Measurements from ENCODE around the gene TMEM250. TPM values are rescaled to one million over a fixed set of nuclear protein-coding genes. Genes with fewer than 3 reads are reported as not detected.
"Not testable (repeated sequence)": the region's sequence is repeated elsewhere in the genome, so short reads cannot be mapped to it uniquely, and the experiment has no call there.

Gene TMEM250
- total and polyA plus RNA-seq, 2 donors, result 13.6 to 43.1 TPM

DNA sequence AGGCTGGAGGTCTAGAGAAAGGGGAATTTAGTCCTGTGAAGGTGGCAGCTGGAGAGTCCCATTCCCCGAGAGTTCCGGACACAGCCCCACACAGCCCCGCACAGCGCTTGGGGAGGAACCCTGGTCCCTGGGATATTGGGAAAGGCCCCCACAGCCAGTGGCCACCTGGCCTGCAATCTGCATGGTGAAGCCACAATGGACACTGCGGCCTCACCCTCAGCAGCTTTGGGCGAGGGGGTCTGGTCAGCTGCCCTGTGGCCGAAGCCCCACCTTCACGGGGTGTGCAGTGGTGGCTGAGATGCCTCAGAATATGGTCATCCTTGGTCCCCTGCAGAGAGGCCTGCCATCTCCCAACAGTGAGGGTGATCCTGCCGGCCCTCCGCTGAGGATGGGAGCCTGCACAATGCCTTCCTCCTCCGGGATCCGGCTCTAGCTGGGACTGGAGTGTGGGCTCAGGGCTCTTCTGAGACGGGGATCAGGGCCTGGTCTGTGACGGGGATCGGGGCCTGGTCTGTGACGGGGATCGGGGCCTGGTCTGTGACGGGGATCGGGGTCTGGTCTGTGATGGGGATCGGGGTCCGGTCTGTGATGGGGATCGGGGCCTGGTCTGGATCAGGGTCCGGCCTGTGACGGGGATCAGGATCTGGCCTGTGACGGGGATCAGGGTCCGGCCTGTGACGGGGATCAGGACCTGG, 33.3 kb upstream of the TMEM250 start:
- no peaks in the 10 kb centered on the region for H3K36me3 ChIP-seq (ENCODE audit: insufficient read depth)
- no peak overlapping the region for H3K27ac ChIP-seq (ENCODE audit: low read depth)
- H3K4me1 ChIP-seq (ENCODE audit: insufficient read depth), result no peaks in the 10 kb centered on the region
- H3K4me3 ChIP-seq (ENCODE audit: low read depth, low read length), result no peak overlapping the region
- no peak for DNase-seq (ENCODE audit: extremely low spot score)
- 90% methylated on average over 27 of the region's 27 CpGs for WGBS

DNA sequence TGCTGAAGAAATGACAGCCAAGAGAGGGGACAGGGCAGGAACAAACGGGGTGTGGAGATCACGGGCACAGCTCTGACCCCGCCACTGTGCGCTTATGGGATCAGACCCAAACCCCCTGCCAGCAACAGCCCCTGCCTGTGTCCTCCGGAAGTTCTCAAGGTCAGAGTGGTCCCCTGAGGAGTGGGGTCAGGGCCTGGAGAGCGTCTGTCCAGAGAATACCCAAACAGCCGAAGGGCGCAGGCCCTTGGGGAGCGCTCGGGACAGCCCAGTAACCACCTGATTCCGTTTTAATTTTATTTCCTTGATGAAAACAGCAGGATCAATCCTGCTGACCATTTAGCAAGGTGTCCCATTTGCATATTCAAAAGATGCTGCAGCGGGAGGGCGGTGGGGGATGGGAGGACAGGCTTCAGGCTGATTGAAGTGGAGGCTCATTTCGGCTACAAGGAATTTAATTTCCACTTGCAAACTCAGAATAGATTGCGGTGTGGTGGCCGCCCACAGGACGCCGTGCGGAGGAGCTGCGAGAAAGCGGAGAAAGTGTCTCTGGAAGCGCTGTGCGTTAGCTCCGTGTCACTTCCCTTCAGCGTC, 32.6 kb upstream of the TMEM250 start:
- 47% methylated on average over 25 of the region's 25 CpGs for WGBS

DNA sequence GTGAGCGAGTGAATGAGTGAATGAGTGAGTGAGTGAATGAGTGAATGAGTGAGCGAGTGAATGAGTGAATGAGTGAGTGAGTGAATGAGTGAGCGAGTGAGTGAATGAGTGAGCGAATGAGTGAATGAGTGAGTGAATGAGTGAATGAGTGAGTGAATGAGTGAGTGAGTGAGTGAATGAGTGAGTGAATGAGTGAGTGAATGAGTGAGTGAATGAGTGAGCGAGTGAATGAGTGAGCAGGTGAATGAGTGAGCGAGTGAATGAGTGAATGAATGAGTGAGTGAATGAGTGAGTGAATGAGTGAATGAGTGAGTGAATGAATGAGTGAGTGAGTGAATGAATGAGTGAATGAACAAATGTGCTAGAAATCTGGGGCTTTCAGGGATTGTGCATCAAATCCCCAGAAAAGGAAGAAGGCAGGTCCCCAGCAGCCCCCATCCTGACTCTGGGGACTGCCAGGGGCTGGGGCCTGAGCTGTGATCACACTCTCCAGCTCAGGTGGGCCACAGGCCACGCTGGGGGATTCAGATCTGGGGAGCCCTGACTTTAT, 32.1 kb upstream of the TMEM250 start:
- not testable (repeated sequence) for H3K27ac ChIP-seq (ENCODE audit: low read depth); H3K4me3 ChIP-seq (ENCODE audit: low read depth, low read length); DNase-seq (ENCODE audit: extremely low spot score); H3K4me1 ChIP-seq (ENCODE audit: insufficient read depth); H3K36me3 ChIP-seq (ENCODE audit: insufficient read depth)
- 85% methylated on average over 7 of the region's 7 CpGs for WGBS

More for the DNA sequence above, 32.6 kb upstream of the TMEM250 start:
- Histone ChIP-seq H3K4me3 (ENCODE audit: low read depth, low read length) (no peak overlapping the region), H3K4me1 (ENCODE audit: insufficient read depth) (no peaks in the 10 kb centered on the region), H3K36me3 (ENCODE audit: insufficient read depth) (no peaks in the 10 kb centered on the region), H3K27ac (ENCODE audit: low read depth) (no peak overlapping the region)
- no peak for DNase-seq (ENCODE audit: extremely low spot score)

DNA sequence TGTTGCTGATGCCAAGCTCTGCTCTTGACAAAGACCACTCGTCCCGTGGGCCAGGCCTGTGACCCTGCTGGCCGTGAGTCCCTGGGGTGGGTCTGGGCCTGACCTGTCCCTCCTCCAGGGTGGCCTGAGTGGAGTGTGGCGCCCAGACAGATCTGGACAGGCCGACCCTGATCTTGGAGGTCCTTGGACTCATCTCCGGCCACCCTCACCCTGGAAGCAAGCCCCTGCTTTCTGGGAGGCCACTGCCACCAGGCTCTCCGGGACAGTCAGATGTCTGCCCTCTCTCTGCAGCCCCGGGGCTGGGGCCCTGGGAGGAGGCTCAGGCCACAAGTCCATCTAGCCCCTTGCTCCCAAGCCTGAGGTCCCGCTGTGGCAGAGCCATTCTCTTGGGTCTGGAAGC, 31.2 kb upstream of the TMEM250 start:
- DNase-seq (ENCODE audit: extremely low spot score), result no peak
- no peak overlapping the region for H3K27ac ChIP-seq (ENCODE audit: low read depth)
- H3K36me3 ChIP-seq (ENCODE audit: insufficient read depth), result no peaks in the 10 kb centered on the region
- WGBS, result 88% methylated on average over 9 of the region's 9 CpGs
- H3K4me3 ChIP-seq (ENCODE audit: low read depth, low read length), result no peak overlapping the region
- H3K4me1 ChIP-seq (ENCODE audit: insufficient read depth), result no peaks in the 10 kb centered on the region

DNA sequence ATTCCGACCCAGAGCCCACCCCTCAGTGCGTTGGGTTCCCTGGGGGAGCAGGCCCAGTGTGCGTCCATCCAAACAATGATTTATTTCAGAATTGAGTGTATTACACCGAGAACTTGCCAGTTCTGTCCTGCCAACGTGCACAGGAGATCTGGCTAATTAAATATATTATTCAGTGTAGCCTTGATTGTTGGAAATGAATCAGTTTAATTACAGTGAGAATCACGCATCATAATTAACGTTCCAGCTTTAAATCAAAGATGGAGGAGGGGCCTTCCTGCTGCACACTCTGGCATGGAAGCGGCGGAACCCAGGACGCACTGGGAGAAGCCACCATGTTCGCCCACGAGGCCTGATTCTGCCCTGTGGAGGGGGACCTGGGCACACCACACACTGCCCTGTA, 30.7 kb upstream of the TMEM250 start:
- Histone ChIP-seq H3K36me3 (ENCODE audit: insufficient read depth) (no peaks in the 10 kb centered on the region), H3K4me1 (ENCODE audit: insufficient read depth) (no peaks in the 10 kb centered on the region), H3K4me3 (ENCODE audit: low read depth, low read length) (no peak overlapping the region), H3K27ac (ENCODE audit: low read depth) (no peak overlapping the region)
- WGBS, result 86% methylated on average over 12 of the region's 12 CpGs
- no peak for DNase-seq (ENCODE audit: extremely low spot score)

DNA sequence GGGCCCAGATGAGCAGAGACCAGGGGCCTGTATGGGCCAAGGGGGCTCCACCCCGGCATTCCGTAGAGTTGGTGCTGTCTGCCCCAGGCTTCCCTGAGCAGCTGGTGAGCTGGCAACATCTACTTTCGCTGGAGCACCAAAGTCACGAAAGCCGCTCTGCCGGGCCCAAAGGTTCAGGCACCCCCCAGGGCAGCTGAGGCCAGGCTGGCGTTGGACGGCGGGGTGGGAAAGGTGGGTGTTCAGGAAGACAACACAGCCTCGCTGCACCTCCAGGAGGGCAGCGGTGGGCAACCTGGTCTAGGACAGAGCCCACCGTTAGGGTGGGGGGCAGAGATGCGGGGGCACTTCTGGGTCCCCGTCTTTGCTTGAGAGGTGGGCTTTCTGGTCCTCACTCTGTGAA, 30.1 kb upstream of the TMEM250 start:
- WGBS, result 81% methylated on average over 14 of the region's 14 CpGs
- DNase-seq (ENCODE audit: extremely low spot score), result no peak

DNA sequence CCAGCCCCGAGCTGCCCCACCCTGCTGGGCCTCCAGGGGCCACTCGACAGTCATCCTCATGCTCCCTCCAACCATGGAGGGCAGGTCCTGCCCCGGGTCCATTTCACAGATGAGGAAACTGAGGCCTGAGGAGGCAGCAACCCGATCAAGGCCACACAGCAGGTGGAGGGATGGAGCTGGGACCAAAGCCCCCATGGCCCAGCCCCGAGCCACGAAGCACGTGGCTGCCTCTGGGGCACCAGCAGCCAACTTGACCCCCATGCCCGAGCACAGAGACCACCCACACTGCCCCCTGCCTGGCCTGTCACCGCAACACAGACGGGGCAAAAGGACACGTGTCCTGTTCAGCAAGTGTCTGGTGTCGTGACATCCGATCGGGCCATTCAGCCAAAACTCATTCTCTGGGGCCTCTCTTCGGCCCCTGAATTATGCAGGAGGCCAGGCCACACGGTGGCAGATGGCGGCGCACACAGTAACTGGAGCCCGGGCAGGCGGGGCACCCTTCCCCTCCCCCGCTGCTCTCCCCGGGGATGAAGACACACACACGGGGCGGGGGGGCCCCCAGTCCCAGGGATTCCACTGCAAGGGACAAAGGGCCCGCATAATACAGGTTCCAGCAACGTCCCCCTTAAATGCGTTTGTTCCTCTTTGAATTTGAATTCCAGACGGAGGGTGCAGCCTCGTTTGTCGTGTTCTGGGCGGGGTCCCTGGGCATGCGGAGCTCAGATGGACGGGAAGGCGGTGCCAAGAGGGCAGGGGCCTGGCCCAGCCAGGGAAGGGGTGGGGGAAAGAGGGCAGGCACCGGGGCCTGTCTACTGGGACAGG, 29.4 kb upstream of the TMEM250 start:
- no peak overlapping the region for H3K4me3 ChIP-seq (ENCODE audit: low read depth, low read length)
- no peaks in the 10 kb centered on the region for H3K36me3 ChIP-seq (ENCODE audit: insufficient read depth)
- H3K27ac ChIP-seq (ENCODE audit: low read depth), result no peak overlapping the region
- 27% methylated on average over 35 of the region's 35 CpGs for WGBS
- no peak for DNase-seq (ENCODE audit: extremely low spot score)
- no peaks in the 10 kb centered on the region for H3K4me1 ChIP-seq (ENCODE audit: insufficient read depth)

More for the DNA sequence above, 30.1 kb upstream of the TMEM250 start:
- H3K4me3 ChIP-seq (ENCODE audit: low read depth, low read length), result no peak overlapping the region
- H3K27ac ChIP-seq (ENCODE audit: low read depth), result no peak overlapping the region
- H3K36me3 ChIP-seq (ENCODE audit: insufficient read depth), result no peaks in the 10 kb centered on the region
- no peaks in the 10 kb centered on the region for H3K4me1 ChIP-seq (ENCODE audit: insufficient read depth)

DNA sequence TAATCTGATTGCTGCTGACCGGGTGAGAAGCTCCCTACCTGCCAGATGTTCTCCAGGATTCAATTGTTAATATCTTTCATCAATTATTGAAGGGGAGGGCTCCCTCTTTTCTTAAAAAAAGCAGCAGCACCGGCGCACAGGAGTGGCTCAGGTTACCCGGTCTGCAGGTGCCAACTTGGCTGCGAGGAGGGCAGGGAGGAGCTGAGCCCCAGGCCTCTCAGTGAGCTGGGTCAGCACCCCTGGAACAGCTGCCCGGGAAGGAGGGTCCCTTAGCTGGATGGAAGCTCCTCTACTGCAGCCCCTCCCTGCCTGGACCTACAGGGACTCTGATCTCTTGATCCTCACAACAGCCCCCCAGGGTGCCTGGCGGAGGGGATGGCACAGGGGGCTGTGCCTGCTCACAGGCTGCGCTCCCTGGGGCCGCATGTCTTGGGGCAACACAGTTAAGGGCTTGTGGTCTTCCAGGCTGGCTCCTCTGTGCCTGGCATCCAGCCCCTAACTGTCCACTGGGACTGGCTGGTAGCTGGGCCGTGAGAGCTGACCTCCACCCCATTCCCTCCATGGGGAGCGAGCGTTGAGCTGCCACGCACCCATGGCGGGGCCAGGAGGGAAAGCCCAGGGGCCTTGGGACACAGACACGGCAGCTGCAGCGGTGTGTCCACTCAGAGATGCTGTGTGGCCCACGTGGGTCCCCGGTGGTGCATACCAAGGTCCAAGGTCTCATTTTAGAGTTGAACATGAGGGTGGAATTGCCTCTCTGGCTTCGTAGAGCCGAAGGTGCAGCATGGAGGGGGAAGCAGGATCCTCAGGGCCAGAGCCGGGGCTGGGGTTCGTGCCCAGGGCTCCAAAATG, 28.6 kb upstream of the TMEM250 start:
- Histone ChIP-seq H3K4me1 (ENCODE audit: insufficient read depth) (no peaks in the 10 kb centered on the region), H3K36me3 (ENCODE audit: insufficient read depth) (no peaks in the 10 kb centered on the region), H3K27ac (ENCODE audit: low read depth) (no peak overlapping the region), H3K4me3 (ENCODE audit: low read depth, low read length) (no peak overlapping the region)
- no peak for DNase-seq (ENCODE audit: extremely low spot score)
- 72% methylated on average over 22 of the region's 22 CpGs for WGBS

DNA sequence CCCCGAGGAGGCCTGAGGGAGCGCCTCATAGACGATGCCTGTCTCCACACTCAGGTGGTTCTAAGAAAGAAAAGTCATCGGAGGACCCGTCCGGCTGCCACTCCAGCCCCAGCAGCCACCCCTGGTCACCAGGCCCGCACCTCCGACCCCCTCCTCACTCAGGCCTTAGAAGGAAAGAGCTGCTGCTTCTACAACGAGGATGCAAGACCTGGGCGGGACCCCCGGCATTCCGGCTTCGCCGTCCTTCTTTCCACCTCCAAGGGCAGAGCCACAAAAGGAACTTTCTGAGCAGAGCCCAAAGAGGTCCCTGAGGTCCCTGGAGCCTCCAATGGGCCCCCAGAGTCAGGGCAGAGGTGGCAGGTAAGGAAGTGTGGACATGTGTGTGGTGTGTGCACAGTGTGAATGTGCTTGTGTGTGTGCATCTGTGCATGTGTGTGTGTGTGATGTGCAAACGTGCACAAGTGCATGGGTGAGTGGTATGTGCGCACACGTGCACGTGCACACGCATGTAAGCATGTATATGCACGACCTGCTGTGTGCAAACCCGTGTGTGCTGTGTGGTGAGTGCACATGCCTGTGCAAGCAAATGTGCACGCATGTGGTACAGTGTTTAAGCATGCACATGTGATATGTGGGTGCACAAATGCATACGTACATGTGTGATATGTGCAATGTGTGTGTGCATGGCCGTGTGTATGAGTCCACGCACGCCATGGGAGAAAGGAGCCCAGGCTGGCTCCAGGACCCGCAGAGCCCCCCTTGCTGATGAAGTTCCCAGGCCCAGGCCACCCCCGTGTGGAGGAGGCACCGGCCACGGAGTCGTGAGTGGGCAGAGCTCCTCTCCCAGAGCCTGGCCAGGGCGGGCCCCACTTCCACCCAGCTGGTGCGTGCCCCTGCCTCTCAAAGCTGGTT, 27.7 kb upstream of the TMEM250 start:
- WGBS, result 77% methylated on average over 33 of the region's 33 CpGs
- no peak for DNase-seq (ENCODE audit: extremely low spot score)
- H3K27ac ChIP-seq (ENCODE audit: low read depth), result no peak overlapping the region
- H3K36me3 ChIP-seq (ENCODE audit: insufficient read depth), result no peaks in the 10 kb centered on the region
- H3K4me3 ChIP-seq (ENCODE audit: low read depth, low read length), result no peak overlapping the region
- no peaks in the 10 kb centered on the region for H3K4me1 ChIP-seq (ENCODE audit: insufficient read depth)

DNA sequence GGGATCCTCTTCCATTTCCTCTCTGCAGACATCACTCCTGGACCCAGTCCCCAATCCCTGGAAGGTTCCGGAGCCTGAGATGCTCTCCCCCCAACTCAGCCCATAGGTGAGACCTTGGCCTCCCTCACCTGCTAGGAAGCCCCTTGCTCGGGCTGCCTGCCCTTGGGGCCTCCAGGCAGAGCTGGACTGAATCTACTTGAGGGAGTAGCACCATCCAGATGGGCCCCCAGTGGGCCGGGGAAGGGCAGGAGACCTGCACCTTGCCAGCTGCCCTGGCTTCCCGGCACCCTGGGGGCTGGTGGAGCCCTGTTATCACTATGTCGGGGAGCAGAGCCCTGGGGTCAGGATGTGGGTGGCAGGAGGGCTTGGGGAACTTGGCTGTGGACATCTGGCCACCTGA, 26.9 kb upstream of the TMEM250 start:
- Histone ChIP-seq H3K36me3 (ENCODE audit: insufficient read depth) (no peaks in the 10 kb centered on the region), H3K27ac (ENCODE audit: low read depth) (no peak overlapping the region), H3K4me3 (ENCODE audit: low read depth, low read length) (no peak overlapping the region), H3K4me1 (ENCODE audit: insufficient read depth) (no peaks in the 10 kb centered on the region)
- 62% methylated on average over 5 of the region's 5 CpGs for WGBS
- DNase-seq (ENCODE audit: extremely low spot score), result no peak

DNA sequence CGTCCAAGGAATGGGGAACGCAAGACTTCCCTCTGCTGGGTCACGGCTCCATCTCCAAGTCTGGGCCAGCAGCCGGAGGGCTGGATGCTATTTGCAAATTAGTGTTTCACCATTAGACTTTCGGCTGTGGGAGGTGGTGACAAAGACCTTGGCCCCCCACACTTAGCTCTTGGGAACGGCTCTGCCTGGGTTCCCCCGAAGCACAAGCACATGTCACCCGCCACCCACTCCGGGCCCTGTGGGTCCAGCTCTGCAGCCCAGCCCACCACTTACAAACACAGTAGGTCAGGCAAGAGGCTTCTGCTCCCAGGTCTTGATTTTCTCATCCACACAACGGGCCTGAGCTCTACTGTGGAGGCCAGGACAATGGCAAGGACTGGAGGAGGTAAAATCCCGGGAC, 25.8 kb upstream of the TMEM250 start:
- Histone ChIP-seq H3K27ac (ENCODE audit: low read depth) (no peak overlapping the region), H3K36me3 (ENCODE audit: insufficient read depth) (no peaks in the 10 kb centered on the region), H3K4me3 (ENCODE audit: low read depth, low read length) (no peak overlapping the region), H3K4me1 (ENCODE audit: insufficient read depth) (no peaks in the 10 kb centered on the region)
- WGBS, result 89% methylated on average over 11 of the region's 11 CpGs
- no peak for DNase-seq (ENCODE audit: extremely low spot score)

DNA sequence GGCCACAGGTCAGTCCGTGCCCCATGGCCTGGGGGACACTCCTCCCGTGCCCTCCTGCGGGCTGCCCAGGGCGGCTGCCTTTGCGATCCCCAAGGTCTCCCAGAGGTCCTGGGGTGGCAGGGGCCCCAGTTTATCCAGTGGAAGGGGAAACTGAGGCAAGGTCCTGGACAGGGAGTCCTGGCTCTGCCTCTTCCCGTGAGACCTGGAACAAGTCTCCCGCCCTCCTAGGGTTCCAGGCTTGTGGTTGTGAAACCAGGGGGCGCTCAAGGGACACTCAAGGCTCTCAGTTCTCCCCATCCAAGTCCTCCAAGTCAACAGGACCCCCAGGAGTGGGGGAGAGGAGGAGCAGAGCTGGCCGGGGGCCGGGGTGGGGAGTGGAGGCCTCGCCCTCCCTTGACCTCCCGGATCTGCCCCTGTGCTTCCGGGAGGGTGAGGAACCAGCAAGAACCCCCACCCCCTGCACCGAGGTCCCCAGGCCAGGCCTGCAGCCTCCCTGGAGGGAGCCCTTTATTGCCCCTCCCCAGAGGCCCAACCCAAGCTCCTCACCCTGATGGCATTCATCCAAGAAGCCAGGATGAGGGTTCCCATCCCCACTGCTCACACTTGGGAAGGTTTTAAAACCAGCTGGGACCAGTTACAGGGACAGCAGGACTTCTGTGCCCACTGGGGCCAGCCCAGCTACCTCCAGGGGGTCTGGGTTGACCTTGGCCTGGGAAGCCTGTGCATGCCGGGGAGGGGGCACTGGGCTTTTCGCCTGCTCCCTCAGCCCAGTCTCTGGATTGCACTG, 24.7 kb upstream of the TMEM250 start:
- H3K4me3 ChIP-seq (ENCODE audit: low read depth, low read length), result no peak overlapping the region
- no peaks in the 10 kb centered on the region for H3K36me3 ChIP-seq (ENCODE audit: insufficient read depth)
- 42% methylated on average over 16 of the region's 16 CpGs for WGBS
- no peaks in the 10 kb centered on the region for H3K4me1 ChIP-seq (ENCODE audit: insufficient read depth)
- DNase-seq (ENCODE audit: extremely low spot score), result no peak
- no peak overlapping the region for H3K27ac ChIP-seq (ENCODE audit: low read depth)
